IMR-90 (cell line): ENCODE data around the gene LARP1. TPM values are rescaled to one million over a fixed set of nuclear protein-coding genes. Genes with fewer than 3 reads are reported as not detected.

Experiments
- ATAC-seq: fragments of 200-7000 bp; cut with Tn5 transposase; 2 replicates; pipeline ENCODE4 v1.9.1; 2020; ENCODE audit warnings: low read depth, mild to moderate bottlenecking, moderate library complexity
- BruUV-seq: library from RNA; stranded (reverse); fragments of 400-500 nt; replicated peaks from 2 replicates; lab custom pipeline; 2021; lab: Mats Ljungman, UMichigan
- CTCF ChIA-PET: fragments of 300-600 bp; formaldehyde crosslinking; extraction: SDS; loops from one replicate; lab custom pipeline; 2021; ENCODE audit warnings: antibody characterized with exemption; lab: Yijun Ruan, JAX
- POLR2A ChIA-PET: fragments of 300-600 bp; sonication (Branson Sonifier 250); formaldehyde crosslinking; loops from one replicate; lab custom pipeline; 2022; ENCODE audit warnings: antibody characterized with exemption; ENCODE audit not compliant: unreplicated experiment; lab: Charles Lee
- DNase-seq: peaks from one replicate; pipeline ENCODE4 v3.0.0; 2013
- H2AFZ ChIP-seq: replicated peaks from 2 replicates; pipeline ENCODE3; 2013; ENCODE audit warnings: low read length, mild to moderate bottlenecking; ENCODE audit not compliant: poor library complexity
- H2AK5ac ChIP-seq: 2 replicates; pipeline ENCODE4 v1.6.1; 2013; ENCODE audit warnings: low read depth, low read length, inconsistent platforms
- H2AK9ac ChIP-seq: replicated peaks from 2 replicates; pipeline ENCODE3; 2013; ENCODE audit warnings: mild to moderate bottlenecking, low read depth, low read length, moderate library complexity; ENCODE audit not compliant: poor library complexity
- H2BK120ac ChIP-seq: 2 replicates; pipeline ENCODE4 v1.6.1; 2013; ENCODE audit warnings: low read depth, low read length, inconsistent platforms
- H2BK15ac ChIP-seq: 3 replicates; pipeline ENCODE4 v1.6.1; 2013; ENCODE audit warnings: low read depth, low read length, inconsistent platforms
- H2BK20ac ChIP-seq: 2 replicates; pipeline ENCODE4 v1.6.1; 2013; ENCODE audit warnings: low read depth, mild to moderate bottlenecking, inconsistent platforms, low read length, moderate library complexity
- H2BK5ac ChIP-seq: 2 replicates; pipeline ENCODE4 v1.6.1; 2013; ENCODE audit warnings: mild to moderate bottlenecking, low read depth, low read length, inconsistent platforms; ENCODE audit not compliant: poor library complexity, severe bottlenecking
- H3K14ac ChIP-seq: replicated peaks from 2 replicates; pipeline ENCODE4 v1.6.1; 2013; ENCODE audit warnings: low read depth, low read length, inconsistent platforms
- H3K18ac ChIP-seq: 2 replicates; pipeline ENCODE4 v1.6.1; 2013; ENCODE audit warnings: low read depth, low read length, control low read depth
- H3K23ac ChIP-seq: 2 replicates; pipeline ENCODE4 v1.6.1; 2013; ENCODE audit warnings: low read depth, low read length, inconsistent platforms
- H3K27ac ChIP-seq: 2 replicates; pipeline ENCODE4 v1.5.1; 2013; ENCODE audit warnings: mild to moderate bottlenecking, control low read depth, low read length; ENCODE audit not compliant: insufficient read depth
- H3K27me3 ChIP-seq: 2 replicates; pipeline ENCODE4 v1.6.1; 2013; ENCODE audit warnings: low read length; ENCODE audit not compliant: control insufficient read depth, insufficient read depth
- H3K36me3 ChIP-seq: 2 replicates; pipeline ENCODE4 v1.6.1; 2013; ENCODE audit warnings: low read length, mixed read lengths; ENCODE audit not compliant: control insufficient read depth, insufficient read depth
- H3K4ac ChIP-seq: 2 replicates; pipeline ENCODE4 v1.6.1; 2013; ENCODE audit warnings: low read depth, low read length, inconsistent platforms
- H3K4me1 ChIP-seq: 2 replicates; pipeline ENCODE4 v1.6.1; 2013; ENCODE audit warnings: low read length, mixed read lengths; ENCODE audit not compliant: control insufficient read depth, insufficient read depth
- H3K4me2 ChIP-seq: 2 replicates; pipeline ENCODE4 v1.6.1; 2013; ENCODE audit warnings: low read depth, mild to moderate bottlenecking, control low read depth, low read length, moderate library complexity
- H3K4me3 ChIP-seq: 2 replicates; pipeline ENCODE4 v1.5.1; 2013; ENCODE audit warnings: low read depth, mild to moderate bottlenecking, control low read depth, low read length, moderate library complexity; ENCODE audit not compliant: insufficient read depth
- H3K56ac ChIP-seq: 2 replicates; pipeline ENCODE4 v1.6.1; 2013; ENCODE audit warnings: low read length, inconsistent platforms; ENCODE audit not compliant: insufficient read depth; ENCODE audit errors: extremely low read depth
- H3K79me1 ChIP-seq, 2 experiments: 2 replicates each; pipeline ENCODE4 v1.6.1; 2013; ENCODE audit warnings: low read length in 2 of 2, inconsistent platforms in 1 of 2, low read depth in 1 of 2
- H3K9ac ChIP-seq: 2 replicates; pipeline ENCODE4 v1.6.1; 2013; ENCODE audit warnings: low read depth, low read length, control low read depth
- H3K9me1 ChIP-seq: 2 replicates; pipeline ENCODE4 v1.6.1; 2013; ENCODE audit warnings: low read length, inconsistent platforms; ENCODE audit not compliant: insufficient read depth
- H3K9me3 ChIP-seq: 2 replicates; pipeline ENCODE4 v1.6.1; 2013; ENCODE audit warnings: low read length; ENCODE audit not compliant: control insufficient read depth, insufficient read depth
- H4K20me1 ChIP-seq: 2 replicates; pipeline ENCODE4 v1.6.1; 2013; ENCODE audit warnings: low read length, inconsistent platforms; ENCODE audit not compliant: insufficient read depth
- H4K5ac ChIP-seq: 2 replicates; pipeline ENCODE4 v1.6.1; 2013; ENCODE audit warnings: mild to moderate bottlenecking, low read depth, low read length, control low read depth
- H4K8ac ChIP-seq, 2 experiments: 2 replicates each; pipeline ENCODE4 v1.6.1; 2013; ENCODE audit warnings: low read depth in 2 of 2, low read length in 2 of 2, control low read depth in 1 of 2, inconsistent platforms in 1 of 2
- H4K91ac ChIP-seq: 2 replicates; pipeline ENCODE4 v1.6.1; 2013; ENCODE audit warnings: low read depth, low read length, inconsistent platforms; ENCODE audit not compliant: insufficient read depth
- BHLHE40 ChIP-seq: fragments of 150-350 bp; IDR thresholded peaks from 2 replicates; pipeline ENCODE4 v1.6.1; 2016; ENCODE audit warnings: mild to moderate bottlenecking, low read depth, low read length
- CEBPB ChIP-seq: IDR thresholded peaks from 2 replicates; pipeline ENCODE4 v1.6.1; 2012; ENCODE audit warnings: low read depth, low read length, improper control_type of control experiment
- CHD1 ChIP-seq: IDR thresholded peaks from 2 replicates; pipeline ENCODE4 v1.6.1; 2012; ENCODE audit warnings: low read depth, low read length, improper control_type of control experiment
- CTCF ChIP-seq: conservative IDR thresholded peaks from 2 replicates; pipeline ENCODE4 v1.5.1; 2012; ENCODE audit warnings: mild to moderate bottlenecking, low read depth, low read length, improper control_type of control experiment
- FOS ChIP-seq: fragments of 150-350 bp; IDR thresholded peaks from 2 replicates; pipeline ENCODE4 v1.6.1; 2016; ENCODE audit warnings: low read depth, low read length
- MAFK ChIP-seq: IDR thresholded peaks from 2 replicates; pipeline ENCODE4 v1.6.1; 2012; ENCODE audit warnings: low read depth, low read length, improper control_type of control experiment
- MAZ ChIP-seq: IDR thresholded peaks from 2 replicates; pipeline ENCODE4 v1.6.1; 2012; ENCODE audit warnings: low read depth, mild to moderate bottlenecking, low read length, improper control_type of control experiment, moderate library complexity, borderline replicate concordance
- MXI1 ChIP-seq: IDR thresholded peaks from 2 replicates; pipeline ENCODE4 v1.6.1; 2012; ENCODE audit warnings: low read depth, mild to moderate bottlenecking, low read length, moderate library complexity, borderline replicate concordance
- NFE2L2 ChIP-seq: fragments of 150-350 bp; IDR thresholded peaks from 2 replicates; pipeline ENCODE4 v1.6.1; 2016; ENCODE audit warnings: low read depth, mild to moderate bottlenecking, low read length
- POLR2A ChIP-seq: IDR thresholded peaks from 2 replicates; pipeline ENCODE4 v1.6.1; 2012; ENCODE audit warnings: mild to moderate bottlenecking, low read depth, low read length
- RAD21 ChIP-seq: IDR thresholded peaks from 2 replicates; pipeline ENCODE4 v1.6.1; 2012; ENCODE audit warnings: low read length, improper control_type of control experiment
- RCOR1 ChIP-seq: IDR thresholded peaks from 2 replicates; pipeline ENCODE4 v1.6.1; 2012; ENCODE audit warnings: mild to moderate bottlenecking, low read length, improper control_type of control experiment; ENCODE audit not compliant: insufficient replicate concordance
- RFX5 ChIP-seq: IDR thresholded peaks from 2 replicates; pipeline ENCODE4 v1.8.0; 2012; ENCODE audit warnings: low read depth, mild to moderate bottlenecking, low read length, moderate library complexity
- SMC3 ChIP-seq: fragments of 150-350 bp; IDR thresholded peaks from 2 replicates; pipeline ENCODE4 v1.6.1; 2016; ENCODE audit warnings: low read depth, mild to moderate bottlenecking, antibody characterized with exemption, low read length, moderate library complexity
- USF2 ChIP-seq: fragments of 150-350 bp; IDR thresholded peaks from 2 replicates; pipeline ENCODE4 v1.6.1; 2017; ENCODE audit warnings: mild to moderate bottlenecking, antibody characterized with exemption, low read length, low read depth
- WGBS, 2 experiments: methylation state at CpG; one replicate each; pipeline versions ENCODE4 v1.1.5 to v1.1.7; 2013; ENCODE audit warnings: missing lambda C conversion rate in 2 of 2; ENCODE audit not compliant: insufficient read length in 1 of 2; ENCODE audit errors: extremely low coverage in 2 of 2; 5-methylcytosine and 5-hydroxymethylcytosine counted together
- dilution Hi-C: fragments of 300-500 bp; cut with HindIII; formaldehyde crosslinking; loops from one replicate; pipeline ENCODE4 v1.14.3; 2018; ENCODE audit warnings: low sequenced_read_pairs; ENCODE audit not compliant: unreplicated experiment
- in situ Hi-C: fragments of 300-500 bp; cut with MboI; formaldehyde crosslinking; loops from 3 replicates; pipeline ENCODE4 v1.14.3; 2019; ENCODE audit warnings: low sequenced_read_pairs, inconsistent platforms, mixed read lengths
- intact Hi-C: fragments of 100-400 bp; cut with micrococcal nuclease; formaldehyde crosslinking; loops from 2 replicates; pipeline ENCODE4 v1.10.0; 2022
- polyA plus RNA-seq, 3 experiments: library from polyadenylated mRNA; depleted of rRNA; stranded (reverse); fragments of >200 nt; gene quantifications; 2 replicates each; pipeline ENCODE4 v1.2.3, GENCODE V29; 2012; ENCODE audit warnings: low replicate concordance in 1 of 3
- total RNA-seq: library from RNA; depleted of rRNA; stranded (reverse); fragments of >200 nt; gene quantifications from 2 replicates; pipeline ENCODE4 v1.2.3, GENCODE V29; 2012
- TF ChIP-seq, protein P1 (sequence below): fragments of 150-350 bp; IDR thresholded peaks from 2 replicates; pipeline ENCODE4 v1.6.1; 2016; ENCODE audit warnings: low read depth, mild to moderate bottlenecking, low read length, moderate library complexity, borderline replicate concordance

The LARP1 gene
- total and polyA plus RNA-seq, 2 of the 4 experiments (the other 2 are of a cell fraction): 47.3 to 77.4 TPM

DNA sequence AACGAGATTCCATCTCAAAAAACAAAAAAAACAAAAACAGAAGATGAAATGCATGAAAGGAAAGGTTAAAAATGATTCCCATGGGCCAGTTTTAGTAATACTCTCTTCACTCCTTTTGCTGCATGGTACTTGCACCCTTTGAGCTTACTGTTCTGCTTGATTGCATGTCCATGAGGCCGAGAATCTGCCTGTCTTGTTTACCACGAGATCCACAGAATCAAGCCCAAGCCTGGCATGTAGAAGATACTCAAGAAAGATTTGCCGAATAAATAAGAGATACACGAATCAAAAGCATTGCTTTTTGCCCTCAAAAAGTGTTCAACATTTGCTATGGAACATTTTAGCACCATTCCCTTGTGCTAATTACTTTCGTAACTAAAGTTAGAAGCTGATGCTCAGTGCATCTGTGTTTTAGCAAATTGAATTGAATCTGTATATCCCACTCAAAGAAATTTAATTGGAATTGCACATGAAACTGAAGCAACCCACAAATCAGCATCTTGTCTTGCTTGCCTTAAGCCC lies 94.1 kb downstream of the LARP1 start:
- Histone ChIP-seq H3K4ac (no peak overlapping the region), H3K4me3 (peak overlapping the region; percentile 69; the same call in 1 of the 2 replicates), H2AK9ac (no peak overlapping the region), H3K23ac (peak overlapping the region; percentile 42; the same call in 1 of the 2 replicates), H2BK5ac (no peak overlapping the region), H3K56ac (no peak overlapping the region), H4K91ac (no peak overlapping the region), H4K8ac (no peak overlapping the region), H3K27me3 (no peaks in the 10 kb centered on the region), H4K5ac (no peak overlapping the region), H3K79me1 (no peaks in the 10 kb centered on the region), H3K14ac (no peak overlapping the region), H3K36me3 (peaks cover 2% of the 10 kb centered on the region; the same call in 1 of the 2 replicates), H2BK120ac (no peak overlapping the region), H3K4me1 (peaks cover 4% of the 10 kb centered on the region), H2BK15ac (no peak overlapping the region), H3K4me2 (peak overlapping the region; percentile 91), H2AFZ (no peak overlapping the region), H3K9ac (no peak overlapping the region), H4K20me1 (no peaks in the 10 kb centered on the region), H3K27ac (no peak overlapping the region; the same call in 1 of the 2 replicates), H3K9me1 (peaks cover 3% of the 10 kb centered on the region), H2AK5ac (no peak overlapping the region), H3K18ac (no peak overlapping the region), H3K9me3 (no peaks in the 10 kb centered on the region), H2BK20ac (no peak overlapping the region)
- in situ Hi-C loops (no loop called here), intact Hi-C loops (no loop called here), dilution Hi-C loops (no loop called here)
- CTCF ChIA-PET: interaction anchor here (0.6 kb wide), 1 partner anchor 41 kb away, joined by 5 read pairs; no protein-coding TSS in a partner anchor
- POLR2A ChIA-PET: no interaction called here
- no peak for DNase-seq
- BruUV-seq: no TSS peak
- 72% methylated on average over 3 of the region's 6 CpGs; no CpG with 5 or more reads in 1 of the 2 experiments for WGBS, 2 experiments
- no peak for TF ChIP-seq MAZ
- no peak for TF ChIP-seq CTCF
- no peak for TF ChIP-seq FOS
- TF ChIP-seq MAFK: no peak
- no peak for TF ChIP-seq RFX5
- TF ChIP-seq RCOR1: no peak
- TF ChIP-seq POLR2A: no peak
- no peak for TF ChIP-seq RAD21
- TF ChIP-seq NFE2L2: no peak
- no peak for TF ChIP-seq MXI1
- TF ChIP-seq CEBPB: no peak
- TF ChIP-seq BHLHE40: no peak
- TF ChIP-seq, protein P1, sequence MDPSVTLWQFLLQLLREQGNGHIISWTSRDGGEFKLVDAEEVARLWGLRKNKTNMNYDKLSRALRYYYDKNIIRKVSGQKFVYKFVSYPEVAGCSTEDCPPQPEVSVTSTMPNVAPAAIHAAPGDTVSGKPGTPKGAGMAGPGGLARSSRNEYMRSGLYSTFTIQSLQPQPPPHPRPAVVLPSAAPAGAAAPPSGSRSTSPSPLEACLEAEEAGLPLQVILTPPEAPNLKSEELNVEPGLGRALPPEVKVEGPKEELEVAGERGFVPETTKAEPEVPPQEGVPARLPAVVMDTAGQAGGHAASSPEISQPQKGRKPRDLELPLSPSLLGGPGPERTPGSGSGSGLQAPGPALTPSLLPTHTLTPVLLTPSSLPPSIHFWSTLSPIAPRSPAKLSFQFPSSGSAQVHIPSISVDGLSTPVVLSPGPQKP: no peak
- TF ChIP-seq USF2: no peak
- TF ChIP-seq CHD1: no peak
- no peak for TF ChIP-seq SMC3
- no peak for ATAC-seq
